IMR-90 (cell line): ENCODE results near the gene GAS2L3. TPM values are rescaled to one million over a fixed set of nuclear protein-coding genes. Genes with fewer than 3 reads are reported as not detected.

Experiments
- ATAC-seq: fragments of 200-7000 bp; cut with Tn5 transposase; 2 replicates; pipeline ENCODE4 v1.9.1; 2020; ENCODE audit warnings: low read depth, mild to moderate bottlenecking, moderate library complexity
- BruUV-seq: library from RNA; stranded (reverse); fragments of 400-500 nt; replicated peaks from 2 replicates; lab custom pipeline; 2021; lab: Mats Ljungman, UMichigan
- CTCF ChIA-PET: fragments of 300-600 bp; formaldehyde crosslinking; extraction: SDS; loops from one replicate; lab custom pipeline; 2021; ENCODE audit warnings: antibody characterized with exemption; lab: Yijun Ruan, JAX
- POLR2A ChIA-PET: fragments of 300-600 bp; sonication (Branson Sonifier 250); formaldehyde crosslinking; loops from one replicate; lab custom pipeline; 2022; ENCODE audit warnings: antibody characterized with exemption; ENCODE audit not compliant: unreplicated experiment; lab: Charles Lee
- DNase-seq: peaks from one replicate; pipeline ENCODE4 v3.0.0; 2013
- H2AFZ ChIP-seq: replicated peaks from 2 replicates; pipeline ENCODE3; 2013; ENCODE audit warnings: low read length, mild to moderate bottlenecking; ENCODE audit not compliant: poor library complexity
- H2AK5ac ChIP-seq: 2 replicates; pipeline ENCODE4 v1.6.1; 2013; ENCODE audit warnings: low read depth, low read length, inconsistent platforms
- H2AK9ac ChIP-seq: replicated peaks from 2 replicates; pipeline ENCODE3; 2013; ENCODE audit warnings: mild to moderate bottlenecking, low read depth, low read length, moderate library complexity; ENCODE audit not compliant: poor library complexity
- H2BK120ac ChIP-seq: 2 replicates; pipeline ENCODE4 v1.6.1; 2013; ENCODE audit warnings: low read depth, low read length, inconsistent platforms
- H2BK15ac ChIP-seq: 3 replicates; pipeline ENCODE4 v1.6.1; 2013; ENCODE audit warnings: low read depth, low read length, inconsistent platforms
- H2BK20ac ChIP-seq: 2 replicates; pipeline ENCODE4 v1.6.1; 2013; ENCODE audit warnings: low read depth, mild to moderate bottlenecking, inconsistent platforms, low read length, moderate library complexity
- H2BK5ac ChIP-seq: 2 replicates; pipeline ENCODE4 v1.6.1; 2013; ENCODE audit warnings: mild to moderate bottlenecking, low read depth, low read length, inconsistent platforms; ENCODE audit not compliant: poor library complexity, severe bottlenecking
- H3K14ac ChIP-seq: replicated peaks from 2 replicates; pipeline ENCODE4 v1.6.1; 2013; ENCODE audit warnings: low read depth, low read length, inconsistent platforms
- H3K18ac ChIP-seq: 2 replicates; pipeline ENCODE4 v1.6.1; 2013; ENCODE audit warnings: low read depth, low read length, control low read depth
- H3K23ac ChIP-seq: 2 replicates; pipeline ENCODE4 v1.6.1; 2013; ENCODE audit warnings: low read depth, low read length, inconsistent platforms
- H3K27ac ChIP-seq: 2 replicates; pipeline ENCODE4 v1.5.1; 2013; ENCODE audit warnings: mild to moderate bottlenecking, control low read depth, low read length; ENCODE audit not compliant: insufficient read depth
- H3K27me3 ChIP-seq: 2 replicates; pipeline ENCODE4 v1.6.1; 2013; ENCODE audit warnings: low read length; ENCODE audit not compliant: control insufficient read depth, insufficient read depth
- H3K36me3 ChIP-seq: 2 replicates; pipeline ENCODE4 v1.6.1; 2013; ENCODE audit warnings: low read length, mixed read lengths; ENCODE audit not compliant: control insufficient read depth, insufficient read depth
- H3K4ac ChIP-seq: 2 replicates; pipeline ENCODE4 v1.6.1; 2013; ENCODE audit warnings: low read depth, low read length, inconsistent platforms
- H3K4me1 ChIP-seq: 2 replicates; pipeline ENCODE4 v1.6.1; 2013; ENCODE audit warnings: low read length, mixed read lengths; ENCODE audit not compliant: control insufficient read depth, insufficient read depth
- H3K4me2 ChIP-seq: 2 replicates; pipeline ENCODE4 v1.6.1; 2013; ENCODE audit warnings: low read depth, mild to moderate bottlenecking, control low read depth, low read length, moderate library complexity
- H3K4me3 ChIP-seq: 2 replicates; pipeline ENCODE4 v1.5.1; 2013; ENCODE audit warnings: low read depth, mild to moderate bottlenecking, control low read depth, low read length, moderate library complexity; ENCODE audit not compliant: insufficient read depth
- H3K56ac ChIP-seq: 2 replicates; pipeline ENCODE4 v1.6.1; 2013; ENCODE audit warnings: low read length, inconsistent platforms; ENCODE audit not compliant: insufficient read depth; ENCODE audit errors: extremely low read depth
- H3K79me1 ChIP-seq, 2 experiments: 2 replicates each; pipeline ENCODE4 v1.6.1; 2013; ENCODE audit warnings: low read length in 2 of 2, inconsistent platforms in 1 of 2, low read depth in 1 of 2
- H3K9ac ChIP-seq: 2 replicates; pipeline ENCODE4 v1.6.1; 2013; ENCODE audit warnings: low read depth, low read length, control low read depth
- H3K9me1 ChIP-seq: 2 replicates; pipeline ENCODE4 v1.6.1; 2013; ENCODE audit warnings: low read length, inconsistent platforms; ENCODE audit not compliant: insufficient read depth
- H3K9me3 ChIP-seq: 2 replicates; pipeline ENCODE4 v1.6.1; 2013; ENCODE audit warnings: low read length; ENCODE audit not compliant: control insufficient read depth, insufficient read depth
- H4K20me1 ChIP-seq: 2 replicates; pipeline ENCODE4 v1.6.1; 2013; ENCODE audit warnings: low read length, inconsistent platforms; ENCODE audit not compliant: insufficient read depth
- H4K5ac ChIP-seq: 2 replicates; pipeline ENCODE4 v1.6.1; 2013; ENCODE audit warnings: mild to moderate bottlenecking, low read depth, low read length, control low read depth
- H4K8ac ChIP-seq, 2 experiments: 2 replicates each; pipeline ENCODE4 v1.6.1; 2013; ENCODE audit warnings: low read depth in 2 of 2, low read length in 2 of 2, control low read depth in 1 of 2, inconsistent platforms in 1 of 2
- H4K91ac ChIP-seq: 2 replicates; pipeline ENCODE4 v1.6.1; 2013; ENCODE audit warnings: low read depth, low read length, inconsistent platforms; ENCODE audit not compliant: insufficient read depth
- BHLHE40 ChIP-seq: fragments of 150-350 bp; IDR thresholded peaks from 2 replicates; pipeline ENCODE4 v1.6.1; 2016; ENCODE audit warnings: mild to moderate bottlenecking, low read depth, low read length
- NFE2L2 ChIP-seq: fragments of 150-350 bp; IDR thresholded peaks from 2 replicates; pipeline ENCODE4 v1.6.1; 2016; ENCODE audit warnings: low read depth, mild to moderate bottlenecking, low read length
- SMC3 ChIP-seq: fragments of 150-350 bp; IDR thresholded peaks from 2 replicates; pipeline ENCODE4 v1.6.1; 2016; ENCODE audit warnings: low read depth, mild to moderate bottlenecking, antibody characterized with exemption, low read length, moderate library complexity
- WGBS, 2 experiments: methylation state at CpG; one replicate each; pipeline versions ENCODE4 v1.1.5 to v1.1.7; 2013; ENCODE audit warnings: missing lambda C conversion rate in 2 of 2; ENCODE audit not compliant: insufficient read length in 1 of 2; ENCODE audit errors: extremely low coverage in 2 of 2; 5-methylcytosine and 5-hydroxymethylcytosine counted together
- dilution Hi-C: fragments of 300-500 bp; cut with HindIII; formaldehyde crosslinking; loops from one replicate; pipeline ENCODE4 v1.14.3; 2018; ENCODE audit warnings: low sequenced_read_pairs; ENCODE audit not compliant: unreplicated experiment
- in situ Hi-C: fragments of 300-500 bp; cut with MboI; formaldehyde crosslinking; loops from 3 replicates; pipeline ENCODE4 v1.14.3; 2019; ENCODE audit warnings: low sequenced_read_pairs, inconsistent platforms, mixed read lengths
- intact Hi-C: fragments of 100-400 bp; cut with micrococcal nuclease; formaldehyde crosslinking; loops from 2 replicates; pipeline ENCODE4 v1.10.0; 2022
- polyA plus RNA-seq, 3 experiments: library from polyadenylated mRNA; depleted of rRNA; stranded (reverse); fragments of >200 nt; gene quantifications; 2 replicates each; pipeline ENCODE4 v1.2.3, GENCODE V29; 2012; ENCODE audit warnings: low replicate concordance in 1 of 3
- total RNA-seq: library from RNA; depleted of rRNA; stranded (reverse); fragments of >200 nt; gene quantifications from 2 replicates; pipeline ENCODE4 v1.2.3, GENCODE V29; 2012

Gene GAS2L3
- total and polyA plus RNA-seq, 2 of the 4 experiments (the other 2 are of a cell fraction): 5.2 to 15.6 TPM

DNA sequence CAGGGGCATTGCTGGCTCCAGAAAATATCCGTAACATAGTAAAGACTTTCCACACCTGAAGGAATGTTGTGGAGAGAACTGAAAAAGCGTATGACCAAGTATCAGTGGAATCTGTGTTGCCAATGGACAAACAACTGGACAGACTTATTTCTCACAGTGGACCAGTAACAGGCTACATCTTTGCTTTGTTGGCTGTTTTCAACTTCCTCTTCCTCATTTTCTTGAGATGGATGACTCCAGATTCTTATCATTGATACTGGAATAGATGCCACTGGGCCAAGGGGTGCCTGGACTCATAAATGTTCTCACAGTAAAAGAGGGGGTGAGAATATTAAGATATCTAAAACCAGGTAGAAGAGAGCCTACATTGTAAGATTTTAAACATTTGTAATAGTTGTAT is 6.4 kb downstream of the GAS2L3 start:
- H2BK20ac ChIP-seq: no peak overlapping the region
- no peak overlapping the region for H3K4me3 ChIP-seq
- dilution Hi-C loops: no loop called here
- intact Hi-C loops: no loop called here
- TF ChIP-seq SMC3: no peak
- no peak for TF ChIP-seq NFE2L2
- TF ChIP-seq BHLHE40: no peak
- no CpG with 5 or more reads among the region's 2 CpGs for WGBS, 2 experiments
- no peak overlapping the region for H3K27ac ChIP-seq
- H4K20me1 ChIP-seq: peaks cover 2% of the 10 kb centered on the region; the same call in 1 of the 2 replicates
- in situ Hi-C loops: no loop called here
- no peaks in the 10 kb centered on the region for H3K36me3 ChIP-seq
- H2AFZ ChIP-seq: no peak overlapping the region
- no peak overlapping the region for H2BK5ac ChIP-seq
- no peak overlapping the region for H3K14ac ChIP-seq
- no peaks in the 10 kb centered on the region for H3K27me3 ChIP-seq
- ATAC-seq: no peak
- CTCF ChIA-PET: no interaction called here
- H3K18ac ChIP-seq: no peak overlapping the region
- no peak overlapping the region for H2BK120ac ChIP-seq
- no peak overlapping the region for H4K5ac ChIP-seq
- no peak overlapping the region for H3K4ac ChIP-seq
- H3K4me1 ChIP-seq: peaks cover 2% of the 10 kb centered on the region; the same call in 1 of the 2 replicates
- H2BK15ac ChIP-seq: no peak overlapping the region
- no peak overlapping the region for H3K56ac ChIP-seq
- POLR2A ChIA-PET: no interaction called here
- no peak overlapping the region for H3K9ac ChIP-seq
- H3K9me1 ChIP-seq: no peaks in the 10 kb centered on the region
- BruUV-seq: no TSS peak
- H4K91ac ChIP-seq: no peak overlapping the region
- H3K4me2 ChIP-seq: no peak overlapping the region
- no peak overlapping the region for H4K8ac ChIP-seq
- no peak overlapping the region for H2AK5ac ChIP-seq
- H3K23ac ChIP-seq: no peak overlapping the region
- H3K9me3 ChIP-seq: peaks cover 5% of the 10 kb centered on the region
- DNase-seq: no peak
- peaks cover 35 to 36% of the 10 kb centered on the region in 2 experiments for H3K79me1 ChIP-seq
- H2AK9ac ChIP-seq: no peak overlapping the region
